Globus pallidus (tissue), 1 donor: ENCODE data around the gene RFX1.
A peak's percentile ranks its signal among the peaks of the same experiment; 100 is the strongest.
"Not testable (repeated sequence)": the region's sequence is repeated elsewhere in the genome, so short reads cannot be mapped to it uniquely, and the experiment has no call there.

Source experiments
- DNase-seq: peaks from one replicate; pipeline ENCODE4 v3.0.0-alpha.2; 2015; ENCODE audit warnings: low spot score

The RFX1 gene

DNA sequence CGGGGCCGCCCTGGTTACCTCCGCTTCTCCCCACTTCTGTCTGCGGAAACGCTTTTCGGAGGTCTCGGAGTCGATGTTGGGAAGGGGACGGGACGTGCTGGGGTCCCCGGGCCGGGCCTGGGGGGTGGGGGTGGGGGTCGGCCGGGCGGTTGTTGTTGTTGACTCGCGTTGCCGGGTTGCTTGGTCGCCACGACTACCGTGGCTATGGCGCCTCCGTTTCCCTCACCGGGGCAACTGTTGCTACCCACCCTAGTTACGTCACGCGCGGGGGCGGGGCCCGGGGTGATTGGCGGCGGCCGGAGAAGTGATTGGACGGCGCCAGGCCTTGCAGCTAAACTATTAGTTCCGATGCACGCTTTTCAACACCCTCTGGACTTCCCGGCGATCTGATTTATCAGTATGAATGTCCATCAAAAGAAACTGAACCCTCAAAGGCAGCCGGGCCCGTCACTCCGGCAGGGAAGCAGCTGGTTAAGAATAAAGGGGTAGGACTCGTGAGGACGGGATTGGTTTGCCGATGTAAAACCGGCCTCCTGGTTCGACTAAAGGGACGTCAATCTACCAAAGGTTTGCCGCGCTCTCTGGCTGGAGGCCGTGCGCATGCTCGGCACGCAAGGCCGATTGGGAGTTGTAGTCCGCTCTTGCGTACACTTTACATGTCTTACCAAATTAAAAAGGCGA is at the start of gene RFX1:
Gene RFX1, minus strand, starts transcription at position 236 of the 681 bp plus-strand sequence. CDS start 12,477 bp downstream, outside the sequence.
- peak; percentile 100 for DNase-seq

DNA sequence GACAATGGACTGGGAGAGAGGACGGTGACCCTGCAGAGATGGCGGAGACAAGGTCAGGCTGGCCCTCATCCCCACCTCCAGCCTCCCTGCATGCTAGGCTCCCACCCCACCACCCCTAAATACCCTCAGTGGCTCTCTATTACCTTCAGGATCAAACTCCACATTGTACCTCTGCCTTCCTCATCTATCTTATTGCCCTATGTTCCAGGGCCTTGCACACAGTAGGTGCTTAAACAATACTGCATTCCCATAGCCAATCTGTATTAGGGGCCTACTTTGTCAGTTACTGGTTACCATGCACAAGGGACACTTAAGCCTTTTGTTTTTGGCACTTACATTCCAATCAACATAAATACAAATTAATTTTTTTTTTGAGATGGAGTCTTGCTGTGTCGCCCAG is 49.3 kb upstream of the RFX1 start:
- DNase-seq = no peak

- no peak for DNase-seq
These were observed 48.6 kb upstream of the RFX1 start for GRCh38 chr19:14054721-14055120.

DNA sequence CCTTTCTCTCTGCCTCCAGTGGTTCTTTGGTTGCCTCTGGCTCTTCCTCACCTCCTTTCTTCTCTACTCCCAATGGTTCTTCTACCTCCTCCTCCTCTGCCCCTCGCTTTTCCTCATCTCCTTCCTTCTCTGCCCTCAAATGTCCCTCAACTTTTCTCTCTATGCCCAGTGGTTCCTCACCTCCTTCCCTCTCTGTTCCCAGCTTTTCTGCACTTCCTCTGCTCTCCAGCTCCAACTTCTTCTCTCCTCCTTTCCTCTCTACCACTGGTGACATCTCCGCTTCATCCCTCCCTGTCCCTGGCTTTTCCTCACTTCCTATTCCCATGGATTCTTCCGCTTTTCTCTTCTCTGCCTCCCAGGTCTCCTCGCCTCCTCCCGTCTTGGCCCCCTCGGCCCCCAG is 48.0 kb upstream of the RFX1 start:
- DNase-seq = no peak

DNA sequence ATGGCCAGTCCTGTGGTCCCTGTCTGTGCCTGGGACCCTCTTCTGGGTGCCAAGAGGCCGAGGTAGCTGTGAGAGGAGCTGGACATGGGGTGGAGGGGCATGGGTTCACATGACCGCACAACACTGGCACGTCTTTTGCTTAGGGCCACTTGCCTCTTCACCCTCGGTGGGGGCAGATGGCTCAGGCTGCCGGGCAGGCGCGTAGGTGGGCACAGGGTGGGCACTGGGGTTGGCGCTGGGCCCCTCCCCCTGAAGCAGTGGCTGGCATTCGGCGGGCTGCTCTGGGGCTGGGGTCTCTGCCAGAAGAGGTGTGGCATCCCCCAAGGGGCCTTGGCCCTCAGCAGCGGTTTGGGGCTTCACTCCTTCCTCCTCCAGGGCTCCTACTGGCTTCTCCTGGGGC is 47.4 kb upstream of the RFX1 start:
- DNase-seq = no peak

- no peak for DNase-seq
These were observed 46.9 kb upstream of the RFX1 start for GRCh38 chr19:14053032-14053431.

GRCh38 chr19:14052470-14052869 is 46.4 kb upstream of the RFX1 start:
- no peak for DNase-seq

DNA sequence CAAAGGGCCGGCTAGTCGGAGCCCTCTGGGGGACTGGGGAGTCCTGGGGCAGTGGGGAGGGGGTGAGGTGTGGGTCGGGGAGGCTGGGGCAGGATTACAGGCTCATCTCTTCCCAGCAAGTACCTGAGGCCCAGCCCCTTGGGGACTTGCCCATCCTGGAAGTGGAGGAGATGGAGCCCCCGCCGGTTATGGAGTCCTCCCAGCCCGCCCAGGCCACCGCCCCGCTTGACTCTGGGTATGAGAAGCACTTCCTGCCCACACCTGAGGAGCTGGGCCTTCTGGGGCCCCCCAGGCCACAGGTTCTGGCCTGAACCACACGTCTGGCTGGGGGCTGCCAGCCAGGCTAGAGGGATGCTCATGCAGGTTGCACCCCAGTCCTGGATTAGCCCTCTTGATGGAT is 45.9 kb upstream of the RFX1 start:
- DNase-seq = no peak

GRCh38 chr19:14050961-14051360 is 44.8 kb upstream of the RFX1 start:
- DNase-seq = not testable (repeated sequence)

- no peak for DNase-seq
These were observed 44.4 kb upstream of the RFX1 start for GRCh38 chr19:14050512-14050911.

- no peak for DNase-seq
These were observed 42.5 kb upstream of the RFX1 start for GRCh38 chr19:14048443-14049153.

DNA sequence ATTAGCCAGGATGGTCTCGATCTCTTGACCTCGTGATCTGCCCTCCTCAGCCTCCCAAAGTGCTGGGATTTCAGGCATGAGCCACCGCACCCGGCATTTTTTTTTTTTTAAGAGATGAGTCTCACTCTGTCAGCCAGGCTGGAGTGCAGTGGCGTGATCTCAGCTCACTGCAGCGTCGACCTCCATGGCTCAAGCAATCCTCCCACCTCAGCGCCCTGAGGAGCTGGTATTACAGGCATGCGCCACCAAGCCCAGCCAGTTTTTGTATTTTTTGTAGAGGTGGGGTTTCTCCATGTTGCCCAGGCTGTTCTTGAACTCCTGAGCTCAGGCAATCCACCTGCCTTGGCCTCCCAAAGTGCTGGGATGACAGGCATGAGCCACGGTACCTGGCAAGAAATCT is 41.7 kb upstream of the RFX1 start:
- DNase-seq = not testable (repeated sequence)

- DNase-seq = peak; percentile 46
These were observed 36.8 kb upstream of the RFX1 start for GRCh38 chr19:14042659-14043608.

DNA sequence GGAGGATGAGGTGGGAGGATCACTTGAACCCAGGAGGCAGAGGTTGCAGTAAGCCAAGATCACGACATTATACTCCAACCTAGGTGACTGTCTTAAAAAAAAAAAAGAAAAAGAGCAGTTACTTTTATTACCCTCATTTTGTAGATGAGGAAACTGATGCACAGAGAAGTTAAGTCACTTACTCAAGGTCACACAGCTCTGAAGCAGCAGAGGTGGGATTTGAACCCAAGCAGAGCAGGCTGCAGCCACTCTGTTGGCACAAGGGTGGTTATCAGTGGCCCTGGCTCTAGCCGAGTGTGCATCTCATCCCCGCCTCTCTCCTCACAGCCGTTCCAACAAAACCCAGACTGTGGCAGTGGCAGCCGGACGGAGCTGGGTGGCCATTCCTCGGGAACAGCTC is 33.1 kb upstream of the RFX1 start:
- DNase-seq = no peak

DNA sequence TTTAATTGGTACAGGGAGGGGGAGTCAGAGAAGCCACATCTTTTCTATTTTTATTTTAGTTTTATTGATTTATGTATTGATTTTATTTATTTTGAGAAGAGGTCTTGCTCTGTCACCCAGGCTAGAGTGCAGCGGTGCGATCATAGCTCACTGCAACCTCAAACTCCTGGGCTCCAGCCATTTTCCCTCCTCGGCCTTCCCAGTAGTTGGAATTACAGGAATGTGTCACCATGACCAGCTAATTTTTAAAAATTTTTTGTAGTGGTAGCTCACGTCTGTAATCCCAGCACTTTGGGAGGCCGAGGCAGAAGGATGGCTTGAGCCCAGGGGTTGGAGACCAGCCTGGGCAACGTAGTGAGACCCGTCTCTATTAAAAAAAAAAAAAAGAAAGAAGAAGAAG is 29.6 kb upstream of the RFX1 start:
- no peak for DNase-seq

DNA sequence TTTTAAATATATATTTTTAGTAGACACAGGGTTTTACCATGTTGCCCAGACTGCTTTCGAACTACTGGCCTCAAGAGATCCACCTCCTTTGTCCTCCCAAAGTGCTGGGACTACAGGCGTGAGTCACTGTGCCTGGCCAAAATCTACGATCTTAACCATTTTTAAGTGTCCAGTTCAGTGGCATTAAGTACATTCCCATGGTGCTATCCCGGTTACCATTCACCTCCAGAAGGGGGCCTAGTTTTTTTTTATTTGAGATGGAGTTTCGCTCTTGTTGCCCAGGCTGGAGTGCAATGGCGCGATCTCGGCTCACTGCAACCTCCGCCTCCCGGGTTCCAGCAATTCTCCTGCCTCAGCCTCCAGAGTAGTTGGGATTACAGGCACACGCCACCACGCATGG is 29.0 kb upstream of the RFX1 start:
- not testable (repeated sequence) for DNase-seq

GRCh38 chr19:14033946-14034345 is 27.8 kb upstream of the RFX1 start:
- no peak for DNase-seq

DNA sequence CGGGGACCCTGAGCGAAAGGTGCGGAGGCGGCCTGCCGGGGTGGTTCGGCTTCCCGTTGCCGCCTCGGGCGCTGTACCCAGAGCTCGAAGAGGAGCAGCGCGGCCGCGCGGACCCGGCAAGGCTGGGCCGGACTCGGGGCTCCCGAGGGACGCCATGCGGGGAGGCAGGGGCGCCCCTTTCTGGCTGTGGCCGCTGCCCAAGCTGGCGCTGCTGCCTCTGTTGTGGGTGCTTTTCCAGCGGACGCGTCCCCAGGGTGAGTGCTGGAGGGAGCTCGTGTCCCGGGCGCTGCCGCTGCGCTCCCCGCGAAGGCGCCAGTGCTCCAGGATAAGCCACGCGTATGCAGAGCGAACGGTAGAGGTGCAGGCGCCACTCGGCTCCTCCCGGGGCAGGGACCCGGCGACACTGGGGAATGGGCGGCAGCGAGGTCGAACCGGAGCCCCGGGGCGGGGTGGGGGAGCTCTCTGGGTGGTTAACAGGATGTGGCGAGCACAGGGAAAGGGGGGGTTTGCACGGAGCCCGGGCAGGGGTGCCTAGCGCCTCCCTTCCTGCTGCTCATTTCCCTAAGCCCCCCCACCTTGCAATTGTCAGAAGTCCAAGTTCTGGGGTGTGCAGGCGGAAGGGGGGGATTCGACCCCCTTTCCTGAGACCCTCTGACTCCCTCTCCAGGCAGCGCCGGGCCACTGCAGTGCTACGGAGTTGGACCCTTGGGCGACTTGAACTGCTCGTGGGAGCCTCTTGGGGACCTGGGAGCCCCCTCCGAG is 25.8 kb upstream of the RFX1 start, which contains the start of gene IL27RA:
Gene IL27RA, plus strand, starts transcription at position 44 of the 762 bp plus-strand sequence. Its CDS starts 111 bp downstream, at position 155.
- DNase-seq = no peak

- no peak for DNase-seq
These were observed 25.0 kb upstream of the RFX1 start for GRCh38 chr19:14030997-14031718.

- no peak for DNase-seq
These were observed 22.8 kb upstream of the RFX1 start for GRCh38 chr19:14028901-14029300.

GRCh38 chr19:14027856-14028450 is 21.8 kb upstream of the RFX1 start, which contains the start of gene RLN3:
RLN3 (plus strand) TSS chr19:14028148; CDS start chr19:14028205, 57 bp downstream.
- DNase-seq = no peak
